H54 (cell line): ENCODE data around the gene PSENEN.

Source experiments
- DNase-seq: peaks from one replicate; pipeline ENCODE4 v3.0.0; 2011; ENCODE audit warnings: low spot score, mixed read lengths; ENCODE audit not compliant: insufficient read length
- FAIRE-seq: peaks from 3 replicates; lab custom pipeline; 2011; peaks lifted over from hg19 to GRCh38; lab: Jason Lieb, UNC
- POLR2A ChIP-seq: IDR thresholded peaks from 2 replicates; pipeline ENCODE4 v1.6.1; 2011; ENCODE audit warnings: low read depth, mild to moderate bottlenecking, low read length

PSENEN gene

GRCh38 chr19:35733180-35734125 is 12.0 kb upstream of the PSENEN start:
- no peak for FAIRE-seq

GRCh38 chr19:35734273-35734672 is 11.2 kb upstream of the PSENEN start:
- TF ChIP-seq POLR2A: no peak
- FAIRE-seq (no peak), DNase-seq (no peak)

More at GRCh38 chr19:35733180-35734125, 12.0 kb upstream of the PSENEN start:
- DNase-seq: no peak
- no peak for TF ChIP-seq POLR2A

GRCh38 chr19:35734889-35735288 is 10.6 kb upstream of the PSENEN start:
- no peak for TF ChIP-seq POLR2A
- no peak for FAIRE-seq
- DNase-seq: no peak

GRCh38 chr19:35736913-35737886 is 8.3 kb upstream of the PSENEN start:
- no peak for TF ChIP-seq POLR2A
- no peak for FAIRE-seq

GRCh38 chr19:35738021-35738886 is 7.2 kb upstream of the PSENEN start:
- no peak for TF ChIP-seq POLR2A
- DNase-seq (no peak), FAIRE-seq (no peak)

More at GRCh38 chr19:35736913-35737886, 8.3 kb upstream of the PSENEN start:
- no peak for DNase-seq

- FAIRE-seq (no peak), DNase-seq (no peak)
- no peak for TF ChIP-seq POLR2A
Observed at GRCh38 chr19:35738887-35739229, 6.6 kb upstream of the PSENEN start.

GRCh38 chr19:35739275-35740107 is 6.0 kb upstream of the PSENEN start:
- FAIRE-seq: no peak
- DNase-seq: no peak

GRCh38 chr19:35740108-35740422 is 5.4 kb upstream of the PSENEN start:
- no peak for TF ChIP-seq POLR2A
- no peak for DNase-seq
- FAIRE-seq: no peak

More at GRCh38 chr19:35739275-35740107, 6.0 kb upstream of the PSENEN start:
- no peak for TF ChIP-seq POLR2A

- TF ChIP-seq POLR2A: peak; percentile 49
- FAIRE-seq (peak; percentile 57), DNase-seq (peak; percentile 100)
Observed at GRCh38 chr19:35740423-35741202, 4.8 kb upstream of the PSENEN start.

- no peak for DNase-seq
- no peak for FAIRE-seq
Observed at GRCh38 chr19:35741203-35741515, 4.3 kb upstream of the PSENEN start.

GRCh38 chr19:35742121-35742724 is 3.2 kb upstream of the PSENEN start, which contains the start of gene IGFLR1:
IGFLR1 (minus strand) TSS chr19:35742452; CDS start chr19:35741180, 1,272 bp downstream.
- no peak for TF ChIP-seq POLR2A
- FAIRE-seq (no peak), DNase-seq (no peak)

More at GRCh38 chr19:35741203-35741515, 4.3 kb upstream of the PSENEN start:
- TF ChIP-seq POLR2A: no peak
